Measurements from ENCODE around the gene FTCD. TPM values are rescaled to one million over a fixed set of nuclear protein-coding genes. Genes with fewer than 3 reads are reported as not detected.

Gene FTCD
- total RNA-seq, 1 donor from 2014 or later: not detected

DNA sequence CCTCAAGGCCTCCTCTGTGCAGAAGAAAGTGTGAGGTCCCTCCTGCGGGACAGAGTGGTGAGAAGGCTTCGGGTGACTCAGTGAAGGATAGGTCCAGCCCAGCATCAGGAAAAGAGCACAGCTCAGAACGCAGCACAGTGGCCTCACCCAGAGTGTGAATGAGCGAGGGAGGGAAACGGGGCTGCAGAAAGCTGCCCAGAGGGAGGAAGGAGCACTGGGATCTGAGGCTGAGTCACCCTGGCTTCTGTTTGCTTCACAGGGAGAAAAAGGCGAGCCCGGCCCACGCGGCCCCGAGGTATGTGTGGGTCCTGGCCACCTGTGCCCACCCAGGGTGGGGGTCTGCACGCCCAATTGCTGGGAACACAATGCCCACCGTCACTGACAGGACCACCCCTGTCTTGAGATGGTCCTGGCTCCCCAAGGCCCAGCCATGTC lies 33.1 kb downstream of the FTCD start:
- DNase-seq (ENCODE audit: low read depth): no peak
- TF ChIP-seq CTCF (conservative IDR thresholded peaks at IDR 0.05; ENCODE audit: low read depth, low read length): no peak
- H3K4me3 ChIP-seq (ENCODE audit: low read depth, low read length): no peak overlapping the region

GRCh38 chr21:46121286-46122221 lies 33.8 kb downstream of the FTCD start:
- no peak for DNase-seq (ENCODE audit: low read depth)
- TF ChIP-seq CTCF (conservative IDR thresholded peaks at IDR 0.05; ENCODE audit: low read depth, low read length): no peak
- H3K4me3 ChIP-seq (ENCODE audit: low read depth, low read length): no peak overlapping the region

- TF ChIP-seq CTCF (conservative IDR thresholded peaks at IDR 0.05; ENCODE audit: low read depth, low read length): no peak
- no peak for DNase-seq (ENCODE audit: low read depth)
- no peak overlapping the region for H3K4me3 ChIP-seq (ENCODE audit: low read depth, low read length)
Observed at GRCh38 chr21:46120301-46121285, 34.8 kb downstream of the FTCD start.

- H3K4me3 ChIP-seq (ENCODE audit: low read depth, low read length): no peak overlapping the region
- DNase-seq (ENCODE audit: low read depth): no peak
- TF ChIP-seq CTCF (conservative IDR thresholded peaks at IDR 0.05; ENCODE audit: low read depth, low read length): no peak
Observed at GRCh38 chr21:46119637-46120271, 35.6 kb downstream of the FTCD start.

DNA sequence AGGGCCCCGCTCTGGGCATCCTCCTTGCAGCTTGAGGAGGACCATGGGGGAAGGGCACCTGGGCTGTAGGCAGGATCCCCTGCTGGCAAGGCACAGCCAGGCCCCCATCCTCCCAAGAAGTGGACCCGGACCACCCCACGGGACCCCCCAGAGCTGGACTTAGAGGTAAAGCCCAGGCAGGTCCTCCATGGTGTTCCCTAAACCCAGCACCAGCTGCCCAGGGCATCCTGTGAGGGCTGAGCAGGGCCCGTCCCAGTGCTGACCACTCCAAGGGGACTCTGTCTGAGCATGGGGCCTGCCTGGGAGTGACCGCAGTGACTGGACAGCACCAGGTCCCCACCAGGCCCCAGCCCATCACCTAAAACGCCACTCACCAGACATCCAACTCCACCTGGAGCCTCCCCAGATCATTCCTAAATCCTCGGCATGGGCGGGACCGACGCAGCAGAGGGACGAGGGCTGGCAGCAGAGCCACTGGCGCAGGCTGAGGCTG lies 36.2 kb downstream of the FTCD start:
- H3K4me3 ChIP-seq (ENCODE audit: low read depth, low read length): no peak overlapping the region
- DNase-seq (ENCODE audit: low read depth): no peak
- no peak for TF ChIP-seq CTCF (conservative IDR thresholded peaks at IDR 0.05; ENCODE audit: low read depth, low read length)
